Measurements from ENCODE around the gene STXBP5L. TPM values are rescaled to one million over a fixed set of nuclear protein-coding genes. Genes with fewer than 3 reads are reported as not detected.
"Not testable (repeated sequence)": the region's sequence is repeated elsewhere in the genome, so short reads cannot be mapped to it uniquely, and the experiment has no call there.

STXBP5L gene
- total RNA-seq, 1 experiment from 2014 or later: 5.9 TPM

DNA sequence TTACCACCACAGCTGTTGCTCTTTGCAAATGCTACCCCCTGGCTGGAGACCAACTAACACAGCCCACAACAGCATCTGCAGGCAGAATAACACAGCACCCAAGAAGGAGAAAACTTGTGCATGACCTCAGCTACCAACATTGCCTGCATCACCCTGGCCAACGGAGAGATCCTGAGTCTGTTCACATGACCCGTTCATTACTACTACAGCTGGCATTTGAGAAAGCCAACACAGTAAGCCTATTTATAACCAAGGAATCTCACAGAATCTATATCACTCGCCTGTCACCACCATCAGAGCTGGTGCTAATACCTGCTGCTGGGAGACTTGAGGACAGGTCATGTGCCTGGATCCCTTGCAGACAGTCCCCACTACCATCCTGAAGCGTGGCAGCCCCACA, 422.6 kb downstream of the STXBP5L start:
- H3K27me3 Mint-ChIP-seq (ENCODE audit: low read depth): no peaks in the 10 kb centered on the region; the same call in 1 of the 2 replicates
- no peaks in the 10 kb centered on the region for H3K36me3 Mint-ChIP-seq
- TF ChIP-seq FOXP4 (CRISPR knock-in tag; IDR thresholded peaks at IDR 0.05) (no peak), NFE2L1 (CRISPR knock-in tag; IDR thresholded peaks at IDR 0.05) (no peak), ESRRA (CRISPR knock-in tag; IDR thresholded peaks at IDR 0.05; ENCODE audit: borderline replicate concordance) (no peak), ZNF219 (CRISPR knock-in tag; IDR thresholded peaks at IDR 0.05; ENCODE audit: borderline replicate concordance) (no peak), NR2C2 (CRISPR knock-in tag; IDR thresholded peaks at IDR 0.05) (no peak), CTCF (IDR thresholded peaks at IDR 0.05) (no peak), PRRX2 (CRISPR knock-in tag; IDR thresholded peaks at IDR 0.05) (no peak), TCF7 (CRISPR knock-in tag; IDR thresholded peaks at IDR 0.05; ENCODE audit: low read depth) (no peak), TEAD1 (CRISPR knock-in tag; IDR thresholded peaks at IDR 0.05) (no peak), NFYB (CRISPR knock-in tag; conservative IDR thresholded peaks at IDR 0.05; ENCODE audit: low read depth) (no peak), ZBTB43 (CRISPR knock-in tag; IDR thresholded peaks at IDR 0.05) (no peak), GRHL2 (CRISPR knock-in tag; IDR thresholded peaks at IDR 0.05; ENCODE audit: insufficient replicate concordance, severe bottlenecking) (no peak), FOXP1 (CRISPR knock-in tag; IDR thresholded peaks at IDR 0.05; ENCODE audit: borderline replicate concordance) (no peak), TEAD4 (CRISPR knock-in tag; IDR thresholded peaks at IDR 0.05) (no peak), NR3C1 (CRISPR knock-in tag; conservative IDR thresholded peaks at IDR 0.05; ENCODE audit: low read depth) (no peak), GTF2I (CRISPR knock-in tag; conservative IDR thresholded peaks at IDR 0.05) (no peak), USF2 (CRISPR knock-in tag; IDR thresholded peaks at IDR 0.05) (no peak)
- TF ChIP-seq, protein P1, sequence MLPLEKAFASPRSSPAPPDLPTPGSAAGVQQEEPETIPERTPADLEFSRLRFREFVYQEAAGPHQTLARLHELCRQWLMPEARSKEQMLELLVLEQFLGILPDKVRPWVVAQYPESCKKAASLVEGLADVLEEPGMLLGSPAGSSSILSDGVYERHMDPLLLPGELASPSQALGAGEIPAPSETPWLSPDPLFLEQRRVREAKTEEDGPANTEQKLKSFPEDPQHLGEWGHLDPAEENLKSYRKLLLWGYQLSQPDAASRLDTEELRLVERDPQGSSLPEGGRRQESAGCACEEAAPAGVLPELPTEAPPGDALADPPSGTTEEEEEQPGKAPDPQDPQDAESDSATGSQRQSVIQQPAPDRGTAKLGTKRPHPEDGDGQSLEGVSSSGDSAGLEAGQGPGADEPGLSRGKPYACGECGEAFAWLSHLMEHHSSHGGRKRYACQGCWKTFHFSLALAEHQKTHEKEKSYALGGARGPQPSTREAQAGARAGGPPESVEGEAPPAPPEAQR (CRISPR knock-in tag; IDR thresholded peaks at IDR 0.05): no peak
- H3K4me3 Mint-ChIP-seq: no peak overlapping the region
- ChIA-PET CTCF (no interaction called here), POLR2A (no interaction called here)
- no peak overlapping the region for H3K27ac Mint-ChIP-seq
- H3K9me3 Mint-ChIP-seq: peaks cover 5% of the 10 kb centered on the region; the same call in 1 of the 2 replicates
- no peaks in the 10 kb centered on the region for H3K4me1 Mint-ChIP-seq
- DNase-seq (ENCODE audit: low spot score) (no peak), ATAC-seq (no peak)

GRCh38 chr3:121355960-121356359, 448.0 kb downstream of the STXBP5L start:
- H3K4me1 Mint-ChIP-seq; CTCF ChIA-PET; DNase-seq (ENCODE audit: low spot score); H3K36me3 Mint-ChIP-seq; ATAC-seq; H3K27ac Mint-ChIP-seq; H3K4me3 Mint-ChIP-seq; POLR2A ChIA-PET: not testable (repeated sequence)
- H3K9me3 Mint-ChIP-seq: peaks cover 37% of the 10 kb centered on the region
- H3K27me3 Mint-ChIP-seq (ENCODE audit: low read depth): peaks cover 43% of the 10 kb centered on the region

Data from WTC11 (cell line).